KOPT-K1 (cell line): Measurements from ENCODE around the gene ONECUT2.
"Not testable (repeated sequence)": the region's sequence is repeated elsewhere in the genome, so short reads cannot be mapped to it uniquely, and the experiment has no call there.

ENCODE experiments used
- H3K27ac ChIP-seq: fragments of 200-600 bp; sonication (generic); 2 replicates; pipeline ENCODE4 v1.5.1; 2016; ENCODE audit warnings: antibody characterized with exemption, mild to moderate bottlenecking, low read depth, low read length; ENCODE audit not compliant: poor library complexity, severe bottlenecking
- H3K36me3 ChIP-seq: fragments of 200-600 bp; sonication (generic); 2 replicates; pipeline ENCODE4 v1.5.1; 2017; ENCODE audit warnings: antibody characterized with exemption, mild to moderate bottlenecking, low read length, moderate library complexity; ENCODE audit not compliant: insufficient read depth
- H3K9me3 ChIP-seq: fragments of 200-600 bp; sonication (generic); 2 replicates; pipeline ENCODE4 v1.5.1; 2017; ENCODE audit warnings: antibody characterized with exemption, low read length, mild to moderate bottlenecking; ENCODE audit not compliant: insufficient read depth, poor library complexity, severe bottlenecking

ONECUT2 gene

GRCh38 chr18:57461652-57462269 lies 26.6 kb downstream of the ONECUT2 start:
- H3K27ac ChIP-seq: no peak overlapping the region
- H3K9me3 ChIP-seq: no peaks in the 10 kb centered on the region
- no peaks in the 10 kb centered on the region for H3K36me3 ChIP-seq

DNA sequence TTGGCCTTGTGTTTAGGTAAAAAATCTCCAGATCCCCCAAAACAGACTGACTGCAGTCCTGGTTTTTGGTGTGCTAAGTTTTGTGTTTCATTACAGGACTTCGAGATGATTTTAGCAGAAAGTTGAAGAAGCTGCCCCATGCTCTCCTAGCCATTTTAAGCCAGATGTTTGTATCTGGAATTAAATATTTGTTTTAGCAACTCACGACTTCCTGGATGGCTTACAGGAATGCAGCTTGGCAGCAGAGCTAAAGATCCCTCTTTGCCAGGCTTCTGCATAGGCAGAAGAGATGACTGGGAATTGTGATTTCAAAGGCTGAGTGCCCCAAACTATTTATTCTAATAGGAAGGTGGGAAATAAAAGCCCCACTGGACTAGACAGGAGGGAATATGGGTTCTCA lies 31.1 kb downstream of the ONECUT2 start:
- Histone ChIP-seq H3K9me3 (no peaks in the 10 kb centered on the region), H3K36me3 (no peaks in the 10 kb centered on the region), H3K27ac (no peak overlapping the region)

GRCh38 chr18:57466745-57467409 lies 31.7 kb downstream of the ONECUT2 start:
- H3K36me3 ChIP-seq: no peaks in the 10 kb centered on the region
- H3K27ac ChIP-seq: no peak overlapping the region
- no peaks in the 10 kb centered on the region for H3K9me3 ChIP-seq

DNA sequence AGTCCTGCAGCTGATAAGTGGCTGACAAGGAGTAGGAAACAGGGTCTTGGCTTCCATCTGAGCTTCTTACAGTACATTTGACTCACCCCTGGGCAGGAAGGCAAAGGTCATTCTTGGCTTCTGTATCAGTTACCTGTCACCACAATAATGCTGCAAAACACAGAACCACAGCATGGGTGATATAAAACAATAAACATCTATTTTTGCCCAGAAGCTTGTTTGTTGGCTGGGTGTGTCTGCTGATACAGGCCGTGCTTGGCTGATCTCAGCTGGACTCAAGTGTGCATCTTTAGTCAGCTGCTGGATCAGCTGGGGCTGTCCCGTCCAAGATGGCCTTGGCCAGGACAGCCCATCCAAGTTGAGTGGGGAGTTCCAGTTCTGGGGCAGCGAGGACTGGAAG lies 34.7 kb downstream of the ONECUT2 start:
- Histone ChIP-seq H3K9me3 (no peaks in the 10 kb centered on the region), H3K36me3 (no peaks in the 10 kb centered on the region), H3K27ac (no peak overlapping the region)

DNA sequence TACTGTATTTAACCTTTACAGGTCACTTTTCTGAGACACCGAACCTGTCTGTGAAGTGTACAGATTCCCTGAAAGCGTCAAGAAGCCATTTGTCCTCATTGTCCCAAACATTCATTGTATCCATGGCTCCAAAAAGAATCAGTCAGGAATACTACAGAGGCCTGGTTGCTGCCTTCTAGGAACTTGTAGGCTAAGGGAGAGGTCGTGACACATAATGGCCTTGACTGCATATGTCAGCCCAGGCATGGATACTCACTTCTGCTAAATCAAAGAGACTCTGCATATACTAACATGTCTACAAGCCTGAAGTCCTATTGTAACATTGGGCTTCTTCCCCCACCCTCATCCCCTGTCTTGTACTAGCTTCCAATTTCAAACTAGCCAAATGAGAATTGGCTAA lies 40.2 kb downstream of the ONECUT2 start:
- Histone ChIP-seq H3K36me3 (no peaks in the 10 kb centered on the region), H3K9me3 (no peaks in the 10 kb centered on the region), H3K27ac (no peak overlapping the region)

DNA sequence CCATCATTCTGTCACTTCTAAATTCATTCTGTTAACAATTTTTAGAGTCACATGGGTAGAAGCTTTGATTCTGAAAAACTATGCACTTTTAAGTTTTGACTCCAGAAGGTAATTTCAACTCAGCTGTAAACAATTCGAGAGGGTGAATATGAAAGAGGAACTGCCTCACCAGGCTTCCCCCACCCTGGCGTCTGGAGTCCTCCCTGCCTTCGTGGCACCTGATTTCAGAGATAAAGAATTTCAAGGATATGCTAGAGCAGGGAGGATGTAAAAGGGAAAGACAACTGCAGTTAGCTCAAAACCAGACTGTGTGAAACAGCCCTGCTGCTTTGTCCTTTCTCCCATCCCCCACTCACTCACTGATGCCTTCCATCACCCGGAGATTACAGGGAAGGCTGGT lies 40.7 kb downstream of the ONECUT2 start:
- no peaks in the 10 kb centered on the region for H3K36me3 ChIP-seq
- no peak overlapping the region for H3K27ac ChIP-seq
- H3K9me3 ChIP-seq: no peaks in the 10 kb centered on the region

GRCh38 chr18:57480733-57481132 lies 45.6 kb downstream of the ONECUT2 start:
- Histone ChIP-seq H3K9me3 (no peaks in the 10 kb centered on the region), H3K36me3 (no peaks in the 10 kb centered on the region), H3K27ac (no peak overlapping the region)

DNA sequence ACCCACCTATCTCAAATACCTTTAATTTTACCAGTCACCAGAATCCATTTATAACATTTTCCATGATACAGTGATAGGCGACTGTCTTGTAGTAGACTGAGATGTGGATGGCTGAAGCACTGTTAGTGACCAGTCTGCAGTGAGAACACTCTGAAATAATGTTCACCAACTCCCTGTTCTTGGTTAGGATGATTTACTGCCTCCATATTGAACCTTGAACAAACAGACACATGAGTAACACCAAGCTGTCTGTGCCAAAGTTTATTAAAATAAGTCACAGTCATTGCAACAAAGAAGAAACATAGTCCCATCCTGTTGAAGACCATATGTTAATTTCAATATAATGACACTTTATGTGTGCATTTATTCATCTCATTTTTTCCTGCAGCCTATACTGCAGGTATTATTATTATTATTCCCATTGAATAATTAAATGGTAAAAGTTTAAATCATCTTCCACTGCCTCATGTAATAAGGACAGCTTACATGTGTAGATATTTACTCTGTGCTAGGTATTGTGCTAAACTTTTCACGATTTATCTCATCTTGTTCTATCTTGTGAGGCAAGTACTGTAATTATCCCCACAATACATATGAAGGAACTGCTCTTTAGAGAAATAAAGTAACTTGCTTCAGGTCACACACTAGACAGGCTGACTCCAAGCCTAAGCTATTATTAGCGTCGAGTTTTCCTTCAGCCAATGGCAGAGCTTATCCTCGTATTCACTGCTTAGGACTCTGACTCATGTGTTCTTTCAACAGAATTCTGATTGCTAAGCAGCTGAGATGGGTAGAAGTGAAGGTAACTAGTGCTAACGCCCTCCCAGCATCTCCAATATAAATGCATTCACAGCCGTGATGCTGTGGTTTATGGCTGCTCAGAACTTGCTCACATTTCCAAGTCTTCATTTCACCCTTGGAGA lies 62.5 kb downstream of the ONECUT2 start:
- Histone ChIP-seq H3K9me3 (no peaks in the 10 kb centered on the region), H3K27ac (no peak overlapping the region), H3K36me3 (no peaks in the 10 kb centered on the region)

DNA sequence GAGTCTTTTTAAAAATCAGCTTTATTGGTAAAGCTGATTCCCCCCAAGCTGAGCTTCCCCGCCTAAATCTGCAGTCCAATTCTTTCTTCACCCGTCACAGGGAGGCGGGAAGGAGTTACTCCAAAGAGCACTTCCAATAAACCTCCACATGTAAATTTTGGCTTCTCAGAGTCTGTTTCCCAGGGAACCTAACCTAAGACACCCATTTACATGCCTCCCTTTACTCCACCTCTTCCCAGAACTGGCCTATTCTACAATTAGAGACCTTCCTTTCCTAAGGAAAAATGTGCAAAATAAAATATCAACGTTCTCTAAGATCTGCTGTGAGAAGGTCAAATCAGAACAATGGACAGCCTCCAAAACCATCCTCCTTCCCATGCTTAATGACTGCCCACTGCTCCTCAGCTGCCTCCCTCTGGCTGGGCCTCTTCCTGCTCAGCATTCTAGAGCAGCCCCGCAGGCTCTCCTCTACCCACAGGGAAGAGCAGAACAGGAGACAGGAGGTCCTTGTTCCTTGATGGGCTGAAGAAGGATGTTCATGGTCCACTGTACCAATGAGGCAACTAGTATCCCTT lies 63.6 kb downstream of the ONECUT2 start:
- H3K36me3 ChIP-seq: no peaks in the 10 kb centered on the region
- no peak overlapping the region for H3K27ac ChIP-seq
- H3K9me3 ChIP-seq: no peaks in the 10 kb centered on the region

DNA sequence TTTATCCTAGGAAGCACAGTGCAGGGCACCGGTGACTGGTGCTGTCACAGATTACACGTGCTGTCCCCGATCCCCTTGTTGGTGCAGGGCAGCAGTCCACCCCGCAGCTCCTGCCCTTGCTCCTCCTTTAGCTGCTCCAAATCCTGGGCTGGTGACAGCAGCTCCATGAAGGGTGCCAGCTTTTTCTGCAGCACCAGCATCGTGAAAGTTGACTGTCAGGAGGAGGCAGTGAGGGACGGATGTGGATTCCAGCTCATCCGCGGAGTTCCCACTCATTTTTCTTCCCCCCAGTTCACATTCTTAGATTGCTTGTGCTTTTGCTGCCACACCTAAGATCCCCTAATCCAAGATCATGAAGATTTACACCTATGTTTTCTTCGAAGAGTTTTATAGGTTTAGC lies 67.5 kb downstream of the ONECUT2 start:
- Histone ChIP-seq H3K36me3 (no peaks in the 10 kb centered on the region), H3K27ac (no peak overlapping the region), H3K9me3 (no peaks in the 10 kb centered on the region)

- Histone ChIP-seq H3K36me3 (no peaks in the 10 kb centered on the region), H3K27ac (no peak overlapping the region), H3K9me3 (no peaks in the 10 kb centered on the region)
Measured at GRCh38 chr18:57505231-57505630, 70.1 kb downstream of the ONECUT2 start.

DNA sequence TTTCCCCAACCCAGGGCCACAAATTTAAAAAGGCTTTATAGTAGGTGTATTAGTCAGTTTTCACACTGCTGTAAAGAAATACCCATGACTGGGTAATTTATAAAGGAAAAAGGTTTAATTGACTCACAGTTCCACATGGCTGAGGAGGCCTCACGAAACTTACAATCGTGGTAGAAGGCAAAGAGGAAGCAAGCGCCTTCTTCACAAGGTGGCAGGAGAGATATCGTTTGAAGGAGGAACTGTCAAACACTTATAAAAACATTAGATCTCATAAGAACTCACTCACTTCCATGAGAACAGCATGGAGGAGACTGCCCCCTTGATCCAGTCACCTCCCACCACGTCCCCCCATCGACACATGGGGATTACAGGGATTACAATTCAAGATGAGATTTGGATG lies 80.9 kb downstream of the ONECUT2 start:
- Histone ChIP-seq H3K36me3 (no peaks in the 10 kb centered on the region), H3K9me3 (no peaks in the 10 kb centered on the region), H3K27ac (no peak overlapping the region)

- H3K9me3 ChIP-seq: no peaks in the 10 kb centered on the region
- H3K27ac ChIP-seq: no peak overlapping the region
- H3K36me3 ChIP-seq: no peaks in the 10 kb centered on the region
Measured at GRCh38 chr18:57518533-57518932, 83.4 kb downstream of the ONECUT2 start.

- H3K27ac ChIP-seq: no peak overlapping the region
- no peaks in the 10 kb centered on the region for H3K9me3 ChIP-seq
- no peaks in the 10 kb centered on the region for H3K36me3 ChIP-seq
Measured at GRCh38 chr18:57519668-57520424, 84.7 kb downstream of the ONECUT2 start.

DNA sequence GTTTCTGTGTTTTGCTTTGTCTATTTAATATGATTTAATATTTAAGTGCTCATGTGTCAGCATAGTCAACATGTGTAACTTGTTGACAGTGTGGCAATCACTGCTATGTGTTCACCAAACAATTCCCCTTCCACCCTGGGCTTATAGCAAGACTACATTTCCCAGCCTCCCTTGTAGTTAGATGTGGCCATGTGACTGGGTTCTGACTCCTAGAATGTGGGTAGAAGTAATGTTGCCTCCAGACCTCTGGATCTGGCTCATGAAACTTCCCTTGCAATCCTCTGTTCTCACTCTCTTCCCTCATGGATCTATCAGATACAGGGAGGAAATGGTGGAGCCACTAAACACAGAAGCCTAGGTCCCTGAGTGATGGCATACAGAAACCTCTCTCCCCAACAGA lies 87.2 kb downstream of the ONECUT2 start:
- not testable (repeated sequence) for H3K9me3 ChIP-seq, H3K27ac ChIP-seq, H3K36me3 ChIP-seq
